MCF 10A (cell line): Measurements from ENCODE around the gene PDE1A. TPM values are rescaled to one million over a fixed set of nuclear protein-coding genes. Genes with fewer than 3 reads are reported as not detected.

Source experiments
- BruUV-seq: library from RNA; stranded (reverse); fragments of 400-500 nt; replicated peaks from 2 replicates; lab custom pipeline; 2021; lab: Mats Ljungman, UMichigan
- CTCF ChIA-PET: fragments of 300-600 bp; sonication (Branson Sonifier 250); formaldehyde crosslinking; extraction: SDS; loops from one replicate; lab custom pipeline; 2021; ENCODE audit warnings: antibody characterized with exemption, inconsistent platforms; lab: Yijun Ruan, JAX
- POLR2A ChIA-PET: fragments of 300-600, 350-650 bp; sonication (Branson Sonifier 250); formaldehyde crosslinking; extraction: SDS; loops from one replicate; lab custom pipeline; 2020; ENCODE audit warnings: antibody characterized with exemption, inconsistent platforms; lab: Yijun Ruan, JAX
- DNase-seq: peaks from one replicate; pipeline ENCODE4 v3.0.0-alpha.2; 2018; ENCODE audit not compliant: unreplicated experiment
- H3K27ac Mint-ChIP-seq: one replicate; pipeline ENCODE4 v1.8.0; 2022; ENCODE audit warnings: mild to moderate bottlenecking, low read depth, mixed read lengths; ENCODE audit not compliant: unreplicated experiment
- H3K27me3 Mint-ChIP-seq: one replicate; pipeline ENCODE4 v1.8.0; 2022; ENCODE audit warnings: mixed read lengths; ENCODE audit not compliant: insufficient read depth, unreplicated experiment
- H3K36me3 Mint-ChIP-seq: one replicate; pipeline ENCODE4 v1.8.0; 2022; ENCODE audit warnings: mild to moderate bottlenecking, moderate library complexity, mixed read lengths; ENCODE audit not compliant: insufficient read depth, unreplicated experiment
- H3K4me1 Mint-ChIP-seq: one replicate; pipeline ENCODE4 v1.8.0; 2022; ENCODE audit warnings: mixed read lengths; ENCODE audit not compliant: insufficient read depth, unreplicated experiment
- H3K4me3 Mint-ChIP-seq: one replicate; pipeline ENCODE4 v1.8.0; 2022; ENCODE audit warnings: mild to moderate bottlenecking, moderate library complexity, mixed read lengths; ENCODE audit not compliant: unreplicated experiment
- H3K9me3 Mint-ChIP-seq: one replicate; pipeline ENCODE4 v1.8.0; 2022; ENCODE audit warnings: mixed read lengths; ENCODE audit not compliant: unreplicated experiment
- CTCF ChIP-seq: fragments of 200-600 bp; IDR thresholded peaks from one replicate; pipeline ENCODE4 v1.8.0; 2022; ENCODE audit warnings: antibody characterized with exemption, mild to moderate bottlenecking; ENCODE audit not compliant: unreplicated experiment
- intact Hi-C: fragments of 100-400 bp; cut with micrococcal nuclease; formaldehyde crosslinking; loops from 2 replicates; pipeline ENCODE4 v1.14.1; 2022
- total RNA-seq: library from RNA; stranded (reverse); gene quantifications from 2 replicates; pipeline ENCODE4 v1.2.3, GENCODE V29; 2022

The PDE1A gene
- total RNA-seq, 1 experiment from 2014 or later, result 0.30 TPM

GRCh38 chr2:182318466-182319220 lies 108.2 kb downstream of the PDE1A start:
- no peak for TF ChIP-seq CTCF
- intact Hi-C loops, result no loop called here
- peaks cover 6% of the 10 kb centered on the region for H3K4me1 Mint-ChIP-seq
- ChIA-PET POLR2A (no interaction called here), CTCF (interaction anchor here (0.7 kb wide), 1 partner anchor 118 kb away, joined by 3 read pairs; no protein-coding TSS in a partner anchor)
- BruUV-seq, result no TSS peak
- DNase-seq, result no peak
- H3K9me3 Mint-ChIP-seq, result no peaks in the 10 kb centered on the region
- no peaks in the 10 kb centered on the region for H3K27me3 Mint-ChIP-seq
- H3K27ac Mint-ChIP-seq, result no peak overlapping the region
- no peak overlapping the region for H3K4me3 Mint-ChIP-seq
- H3K36me3 Mint-ChIP-seq, result no peaks in the 10 kb centered on the region

GRCh38 chr2:182316950-182317349 lies 109.9 kb downstream of the PDE1A start:
- Mint-ChIP-seq H3K9me3 (no peaks in the 10 kb centered on the region), H3K4me3 (no peak overlapping the region), H3K4me1 (peaks cover 6% of the 10 kb centered on the region), H3K27ac (no peak overlapping the region), H3K36me3 (no peaks in the 10 kb centered on the region), H3K27me3 (no peaks in the 10 kb centered on the region)
- POLR2A ChIA-PET, result no interaction called here
- DNase-seq, result no peak
- CTCF ChIA-PET, result interaction anchor here (0.6 to 1.7 kb wide), 3 partner anchors 16 to 1038 kb away, joined by 3 read pairs; no protein-coding TSS in a partner anchor
- intact Hi-C loops, result no loop called here
- no peak for TF ChIP-seq CTCF
- BruUV-seq, result no TSS peak

- H3K4me1 Mint-ChIP-seq, result peaks cover 31% of the 10 kb centered on the region
- no peaks in the 10 kb centered on the region for H3K9me3 Mint-ChIP-seq
- no peaks in the 10 kb centered on the region for H3K27me3 Mint-ChIP-seq
- TF ChIP-seq CTCF, result no peak
- POLR2A ChIA-PET, result no interaction called here
- H3K36me3 Mint-ChIP-seq, result no peaks in the 10 kb centered on the region
- no TSS peak for BruUV-seq
- CTCF ChIA-PET, result interaction anchor here (0.7 to 2.3 kb wide), 3 partner anchors 24 to 346 kb away, joined by 3 to 8 read pairs (median 3); no protein-coding TSS in a partner anchor
- no peak overlapping the region for H3K4me3 Mint-ChIP-seq
- DNase-seq, result no peak
- H3K27ac Mint-ChIP-seq, result no peak overlapping the region
- intact Hi-C loops, result no loop called here
Measured at GRCh38 chr2:182302972-182303371, 123.9 kb downstream of the PDE1A start.

GRCh38 chr2:182302174-182302573 lies 124.7 kb downstream of the PDE1A start:
- Mint-ChIP-seq H3K4me1 (peaks cover 31% of the 10 kb centered on the region), H3K4me3 (no peak overlapping the region), H3K27me3 (no peaks in the 10 kb centered on the region), H3K36me3 (no peaks in the 10 kb centered on the region), H3K27ac (no peak overlapping the region), H3K9me3 (no peaks in the 10 kb centered on the region)
- peak; percentile 71 for DNase-seq
- CTCF ChIA-PET, result interaction anchor here (0.8 to 2.3 kb wide), 3 partner anchors 24 to 348 kb away, joined by 3 to 8 read pairs (median 4); no protein-coding TSS in a partner anchor
- BruUV-seq, result no TSS peak
- intact Hi-C loops, result no loop called here
- POLR2A ChIA-PET, result no interaction called here
- no peak for TF ChIP-seq CTCF
